Common myeloid progenitor, CD34-positive (primary cell): Measurements from ENCODE around the gene CPA2.

Experiments
- CTCF ChIA-PET: fragments of 350-600 bp; sonication (Branson Sonifier 250); formaldehyde crosslinking; loops from one replicate; lab custom pipeline; 2021; ENCODE audit warnings: antibody characterized with exemption; lab: Charles Lee
- POLR2A ChIA-PET: fragments of 350-600 bp; sonication (Branson Sonifier 250); formaldehyde crosslinking; loops from one replicate; lab custom pipeline; 2021; ENCODE audit warnings: antibody characterized with exemption; lab: Charles Lee
- DNase-seq, 3 donors: peaks; one replicate each; pipeline versions ENCODE4 v3.0.0 to v3.0.0-alpha.2; 2013
- H3K27ac ChIP-seq, 2 experiments: 1 replicate in 1 of 2; 2 replicates in 1 of 2; pipeline ENCODE4 v1.7.0; 2013; ENCODE audit warnings: inconsistent platforms in 2 of 2, low read length in 2 of 2, mild to moderate bottlenecking in 2 of 2, low read depth in 1 of 2, moderate library complexity in 1 of 2; ENCODE audit not compliant: severe bottlenecking in 2 of 2, insufficient read depth in 1 of 2, poor library complexity in 1 of 2
- H3K27me3 ChIP-seq, 5 experiments: replicated peaks in 2 of 5; 1 replicate in 3 of 5; 2 replicates in 2 of 5; pipeline versions ENCODE4 v1.6.1 to v1.7.0; 2013; ENCODE audit warnings: low read length in 4 of 5, mild to moderate bottlenecking in 2 of 5, moderate library complexity in 2 of 5, inconsistent platforms in 1 of 5; ENCODE audit not compliant: insufficient read depth in 5 of 5, control insufficient read depth in 4 of 5
- H3K36me3 ChIP-seq, 4 experiments: 1 replicate in 2 of 4; 2 replicates in 2 of 4; pipeline versions ENCODE4 v1.6.1 to v1.7.0; 2013; ENCODE audit warnings: low read length in 3 of 4, control low read depth in 1 of 4, mild to moderate bottlenecking in 1 of 4; ENCODE audit not compliant: control insufficient read depth in 4 of 4, insufficient read depth in 4 of 4
- H3K4me1 ChIP-seq, 4 experiments: 1 replicate in 3 of 4; 2 replicates in 1 of 4; pipeline versions ENCODE4 v1.6.1 to v1.7.1; 2013; ENCODE audit warnings: low read length in 3 of 4, mild to moderate bottlenecking in 3 of 4, control low read depth in 1 of 4, inconsistent platforms in 1 of 4, moderate library complexity in 1 of 4; ENCODE audit not compliant: control insufficient read depth in 4 of 4, insufficient read depth in 4 of 4; ENCODE audit errors: control extremely low read depth in 1 of 4
- H3K4me3 ChIP-seq, 7 experiments: 1 replicate in 4 of 7; 2 replicates in 3 of 7; pipeline versions ENCODE4 v1.5.1 to v1.7.0; 2013; ENCODE audit warnings: mild to moderate bottlenecking in 7 of 7, low read length in 6 of 7, moderate library complexity in 6 of 7, inconsistent platforms in 2 of 7, low read depth in 2 of 7, control low read depth in 1 of 7; ENCODE audit not compliant: insufficient read depth in 4 of 7, control insufficient read depth in 1 of 7; ENCODE audit errors: extremely low read depth in 1 of 7
- H3K9me3 ChIP-seq, 5 experiments: 1 replicate in 4 of 5; 2 replicates in 1 of 5; pipeline versions ENCODE4 v1.6.1 to v1.7.1; 2013; ENCODE audit warnings: low read length in 4 of 5, mild to moderate bottlenecking in 2 of 5, inconsistent platforms in 1 of 5, low read depth in 1 of 5, moderate library complexity in 1 of 5; ENCODE audit not compliant: control insufficient read depth in 4 of 5, insufficient read depth in 2 of 5; ENCODE audit errors: control extremely low read depth in 1 of 5
- WGBS: methylation state at CpG from one replicate; pipeline ENCODE4 v1.1.5; 2013; ENCODE audit not compliant: insufficient coverage; 5-methylcytosine and 5-hydroxymethylcytosine counted together

The CPA2 gene

GRCh38 chr7:130279906-130280305 lies 13.2 kb downstream of the CPA2 start:
- CTCF ChIA-PET, result interaction anchor here (1.3 kb wide), 1 partner anchor 43 kb away, joined by 3 read pairs; no protein-coding TSS in a partner anchor
- H3K4me3 ChIP-seq, result no peak overlapping the region
- DNase-seq, result no peak
- POLR2A ChIA-PET, result no interaction called here
- no peaks in the 10 kb centered on the region for H3K9me3 ChIP-seq
- no peaks in the 10 kb centered on the region for H3K36me3 ChIP-seq
- peaks cover 0 to 4% (median 0%) of the 10 kb centered on the region in 4 experiments for H3K4me1 ChIP-seq
- H3K27ac ChIP-seq, result no peak overlapping the region
- 100% methylated on average over 1 of the region's 1 CpG for WGBS
- no peaks in the 10 kb centered on the region for H3K27me3 ChIP-seq

DNA sequence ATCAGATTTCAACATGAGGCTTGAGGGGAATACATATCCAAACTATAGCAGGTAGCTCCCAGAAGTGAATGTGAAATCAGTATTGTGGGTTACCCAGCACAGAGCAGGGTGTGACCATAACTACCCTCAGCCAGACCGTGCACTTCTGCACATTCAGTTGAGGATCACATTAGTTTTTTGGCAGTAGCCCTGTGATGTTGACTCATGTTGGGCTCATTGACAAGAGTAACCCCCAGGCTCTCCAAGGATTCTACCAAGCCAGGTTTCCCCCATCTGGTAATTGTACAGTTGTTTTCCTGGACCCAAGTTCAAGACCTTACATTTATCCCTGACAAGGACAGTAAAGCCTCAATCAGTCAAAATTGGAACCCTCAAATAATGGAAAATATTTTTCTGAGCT lies 14.6 kb downstream of the CPA2 start:
- CTCF ChIA-PET, result interaction anchor here (0.6 to 1.3 kb wide), 2 partner anchors 41 to 1260 kb away, joined by 3 read pairs; no protein-coding TSS in a partner anchor
- no peak overlapping the region for H3K27ac ChIP-seq
- H3K4me1 ChIP-seq, result no peaks in the 10 kb centered on the region

DNA sequence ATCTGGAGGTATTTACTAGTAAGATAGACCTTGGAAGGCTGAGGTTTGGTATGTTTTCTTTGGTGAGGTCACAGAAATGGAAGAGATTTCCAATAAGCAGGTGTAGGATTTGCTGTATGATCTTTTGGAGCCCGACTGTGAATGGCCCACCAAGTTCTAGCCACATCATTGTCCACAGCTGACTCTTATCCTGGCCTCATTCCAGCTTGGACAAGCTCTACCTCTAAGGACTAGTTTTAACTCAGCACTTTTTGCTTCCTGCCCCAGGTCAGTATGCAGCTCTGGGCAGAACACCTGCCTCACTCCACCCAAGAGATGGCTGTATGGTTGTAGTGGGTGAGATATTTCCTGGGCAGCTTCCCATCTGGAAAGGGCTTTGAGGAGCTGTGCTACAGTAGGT lies 20.2 kb downstream of the CPA2 start:
- H3K4me1 ChIP-seq, result no peaks in the 10 kb centered on the region
- no peaks in the 10 kb centered on the region for H3K36me3 ChIP-seq
- WGBS, result 100% methylated on average over 1 of the region's 1 CpG
- peaks cover 0 to 1% (median 0%) of the 10 kb centered on the region in 5 experiments for H3K9me3 ChIP-seq
- H3K27ac ChIP-seq, result no peak overlapping the region
- ChIA-PET CTCF (interaction anchor here (0.8 to 1.0 kb wide), 2 partner anchors 9 to 127 kb away, joined by 3 to 4 read pairs; no protein-coding TSS in a partner anchor), POLR2A (no interaction called here)
- DNase-seq, result no peak
- H3K4me3 ChIP-seq, result no peak overlapping the region
- H3K27me3 ChIP-seq, result no peaks in the 10 kb centered on the region

More for the DNA sequence above, 14.6 kb downstream of the CPA2 start:
- 100% methylated on average over 1 of the region's 1 CpG for WGBS
- Histone ChIP-seq H3K36me3 (no peaks in the 10 kb centered on the region), H3K9me3 (no peaks in the 10 kb centered on the region), H3K4me3 (no peak overlapping the region), H3K27me3 (no peaks in the 10 kb centered on the region)
- POLR2A ChIA-PET, result no interaction called here
- DNase-seq, result no peak

DNA sequence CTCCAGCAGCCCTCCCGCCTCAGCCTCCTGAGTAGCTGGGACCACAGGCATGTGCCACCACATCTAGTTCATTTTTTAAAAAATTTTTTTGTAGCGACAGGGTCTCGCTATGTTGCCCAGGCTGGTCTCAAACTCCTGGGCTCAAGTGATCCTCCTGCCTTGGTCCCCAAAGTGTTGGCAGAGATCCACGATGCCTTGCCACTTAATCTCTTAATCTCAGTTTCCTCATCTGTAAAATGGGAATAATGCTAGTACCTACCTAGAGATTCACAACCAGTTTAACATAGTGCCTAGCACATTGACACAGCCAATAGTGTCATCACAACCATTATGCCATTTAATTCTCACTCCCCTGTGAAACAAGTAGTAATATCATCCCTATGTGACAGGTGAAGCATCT lies 21.5 kb downstream of the CPA2 start:
- H3K4me3 ChIP-seq, result no peak overlapping the region
- DNase-seq, result no peak
- POLR2A ChIA-PET, result no interaction called here
- no peaks in the 10 kb centered on the region for H3K4me1 ChIP-seq
- no peak overlapping the region for H3K27ac ChIP-seq
- no peaks in the 10 kb centered on the region for H3K36me3 ChIP-seq
- peaks cover 0 to 1% (median 0%) of the 10 kb centered on the region in 5 experiments for H3K9me3 ChIP-seq
- H3K27me3 ChIP-seq, result no peaks in the 10 kb centered on the region
- WGBS, result 91% methylated on average over 4 of the region's 4 CpGs
- CTCF ChIA-PET, result interaction anchor here (0.8 to 1.0 kb wide), 2 partner anchors 14 to 126 kb away, joined by 3 to 4 read pairs; no protein-coding TSS in a partner anchor

GRCh38 chr7:130288829-130289228 lies 22.2 kb downstream of the CPA2 start:
- DNase-seq, result no peak
- Histone ChIP-seq H3K4me3 (no peak overlapping the region), H3K36me3 (no peaks in the 10 kb centered on the region), H3K4me1 (no peaks in the 10 kb centered on the region), H3K27me3 (no peaks in the 10 kb centered on the region), H3K9me3 (peaks cover 0 to 1% (median 0%) of the 10 kb centered on the region in 5 experiments), H3K27ac (no peak overlapping the region)
- POLR2A ChIA-PET, result no interaction called here
- WGBS, result 93% methylated on average over 5 of the region's 5 CpGs
- CTCF ChIA-PET, result interaction anchor here (0.8 kb wide), 1 partner anchor 15 kb away, joined by 3 read pairs; no protein-coding TSS in a partner anchor

GRCh38 chr7:130289478-130289877 lies 22.8 kb downstream of the CPA2 start:
- ChIA-PET CTCF (no interaction called here), POLR2A (no interaction called here)
- H3K9me3 ChIP-seq, result peaks cover 0 to 1% (median 0%) of the 10 kb centered on the region in 5 experiments
- no peaks in the 10 kb centered on the region for H3K4me1 ChIP-seq
- no peak for DNase-seq
- no peaks in the 10 kb centered on the region for H3K36me3 ChIP-seq
- no peaks in the 10 kb centered on the region for H3K27me3 ChIP-seq
- H3K4me3 ChIP-seq, result no peak overlapping the region
- 100% methylated on average over 8 of the region's 9 CpGs for WGBS
- H3K27ac ChIP-seq, result no peak overlapping the region

GRCh38 chr7:130290745-130291144 lies 24.1 kb downstream of the CPA2 start:
- Histone ChIP-seq H3K27me3 (no peaks in the 10 kb centered on the region), H3K27ac (no peak overlapping the region)
- POLR2A ChIA-PET, result no interaction called here

More at GRCh38 chr7:130290745-130291144, 24.1 kb downstream of the CPA2 start:
- CTCF ChIA-PET, result no interaction called here
- WGBS, result 80% methylated on average over 4 of the region's 6 CpGs
- Histone ChIP-seq H3K9me3 (peaks cover 0 to 1% (median 0%) of the 10 kb centered on the region in 5 experiments), H3K4me1 (no peaks in the 10 kb centered on the region), H3K4me3 (no peak overlapping the region), H3K36me3 (no peaks in the 10 kb centered on the region)
- no peak for DNase-seq
